HEK293T (cell line): ENCODE measurements around the gene HTR7.

Experiments
- ARNT ChIP-seq: fragments of 450-650 bp; IDR thresholded peaks from 2 replicates; pipeline ENCODE4 v1.6.1; 2017; ENCODE audit warnings: mild to moderate bottlenecking
- BHLHE40 ChIP-seq: fragments of 450-650 bp; IDR thresholded peaks from 2 replicates; pipeline ENCODE4 v1.6.1; 2016; ENCODE audit warnings: mild to moderate bottlenecking, moderate library complexity, borderline replicate concordance
- CTBP1 ChIP-seq: fragments of 450-650 bp; IDR thresholded peaks from 2 replicates; pipeline ENCODE4 v1.6.1; 2016; ENCODE audit warnings: borderline replicate concordance
- ELF4 ChIP-seq: fragments of 450-650 bp; IDR thresholded peaks from 2 replicates; pipeline ENCODE4 v1.6.1; 2017; ENCODE audit warnings: antibody characterized with exemption
- FOXA1 ChIP-seq: fragments of 450-650 bp; IDR thresholded peaks from 2 replicates; pipeline ENCODE4 v1.6.1; 2016; ENCODE audit warnings: mild to moderate bottlenecking
- FOXK2 ChIP-seq: fragments of 450-650 bp; IDR thresholded peaks from 2 replicates; pipeline ENCODE4 v1.6.1; 2016; ENCODE audit warnings: mild to moderate bottlenecking
- FOXM1 ChIP-seq: fragments of 450-650 bp; IDR thresholded peaks from 2 replicates; pipeline ENCODE4 v1.6.1; 2017; ENCODE audit warnings: mild to moderate bottlenecking, borderline replicate concordance
- L3MBTL2 ChIP-seq: fragments of 450-650 bp; conservative IDR thresholded peaks from 2 replicates; pipeline ENCODE4 v1.6.1; 2016; ENCODE audit warnings: mild to moderate bottlenecking
- LEF1 ChIP-seq: fragments of 450-650 bp; IDR thresholded peaks from 2 replicates; pipeline ENCODE4 v1.6.1; 2017; ENCODE audit warnings: mild to moderate bottlenecking, borderline replicate concordance
- NFRKB ChIP-seq: fragments of 450-650 bp; IDR thresholded peaks from 2 replicates; pipeline ENCODE4 v1.6.1; 2016; ENCODE audit warnings: mild to moderate bottlenecking, moderate library complexity
- SUZ12 ChIP-seq: fragments of 450-650 bp; IDR thresholded peaks from 2 replicates; pipeline ENCODE4 v1.6.1; 2016; ENCODE audit warnings: mild to moderate bottlenecking
- TARDBP ChIP-seq: fragments of 450-650 bp; IDR thresholded peaks from 2 replicates; pipeline ENCODE4 v1.6.1; 2016
- ZNF384 ChIP-seq: fragments of 450-650 bp; IDR thresholded peaks from 2 replicates; pipeline ENCODE4 v1.6.1; 2016

DNA sequence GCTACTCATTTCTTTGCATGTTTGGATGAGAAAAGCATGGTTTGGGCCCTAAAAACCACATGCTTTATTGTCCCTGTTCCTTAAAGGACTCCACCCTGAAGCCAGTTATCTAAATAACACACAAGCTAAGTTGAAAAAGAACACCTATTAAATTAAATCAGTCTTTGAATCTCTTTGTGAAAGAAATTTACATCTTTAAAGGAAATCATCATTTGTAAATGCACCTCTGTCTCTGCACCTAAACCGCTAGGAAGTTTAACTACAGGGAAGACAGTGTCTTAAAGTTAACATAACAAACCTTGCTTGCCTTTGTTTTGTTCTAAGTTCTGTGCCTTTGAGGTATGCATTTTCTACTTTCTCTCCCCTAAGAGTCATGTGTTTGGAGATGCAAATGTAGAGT is 52.6 kb downstream of the HTR7 start:
- TF ChIP-seq L3MBTL2 (no peak), SUZ12 (no peak), BHLHE40 (no peak), NFRKB (no peak), FOXM1 (no peak), FOXA1 (no peak), ZNF384 (no peak), ARNT (no peak), CTBP1 (no peak), ELF4 (no peak), LEF1 (no peak), FOXK2 (no peak), TARDBP (no peak)
